DOHH2 (cell line): ENCODE results near the gene RND3.

Source experiments
- H3F3A ChIP-seq: fragments of 200-600 bp; sonication (generic), shearing (Covaris generic); 2 replicates; pipeline ENCODE4 v1.6.0; 2016; ENCODE audit warnings: antibody characterized with exemption, mild to moderate bottlenecking; ENCODE audit not compliant: control insufficient read depth, insufficient read depth
- H3K27ac ChIP-seq: fragments of 200-600 bp; sonication (generic); 2 replicates; pipeline ENCODE4 v1.5.1; 2014; ENCODE audit warnings: low read depth, mild to moderate bottlenecking, low read length, moderate library complexity
- H3K27me3 ChIP-seq: fragments of 200-600 bp; sonication (generic); 2 replicates; pipeline ENCODE4 v1.6.1; 2014; ENCODE audit warnings: mild to moderate bottlenecking, low read length, mixed read lengths; ENCODE audit not compliant: control insufficient read depth
- H3K36me3 ChIP-seq: fragments of 200-600 bp; sonication (generic); 2 replicates; pipeline ENCODE4 v1.6.1; 2014; ENCODE audit warnings: mild to moderate bottlenecking, low read length, moderate library complexity, mixed read lengths; ENCODE audit not compliant: control insufficient read depth
- H3K4me1 ChIP-seq: fragments of 200-600 bp; sonication (generic); 2 replicates; pipeline ENCODE4 v1.6.1; 2014; ENCODE audit warnings: mild to moderate bottlenecking, low read length, mixed read lengths; ENCODE audit not compliant: control insufficient read depth
- H3K4me2 ChIP-seq: fragments of 200-600 bp; sonication (generic); 2 replicates; pipeline ENCODE4 v1.6.0; 2014; ENCODE audit warnings: mild to moderate bottlenecking, low read length, moderate library complexity
- H3K4me3 ChIP-seq: fragments of 200-600 bp; sonication (generic); 2 replicates; pipeline ENCODE4 v1.5.1; 2014; ENCODE audit warnings: mild to moderate bottlenecking, low read length, mixed read lengths
- H3K79me2 ChIP-seq: fragments of 200-600 bp; sonication (generic); 2 replicates; pipeline ENCODE4 v1.6.1; 2014; ENCODE audit warnings: mild to moderate bottlenecking, low read length, mixed read lengths; ENCODE audit not compliant: control insufficient read depth
- H3K9me2 ChIP-seq: fragments of 200-600 bp; sonication (generic); replicated peaks from 2 replicates; pipeline ENCODE4 v1.6.1; 2014; ENCODE audit warnings: mild to moderate bottlenecking, low read length, mixed read lengths; ENCODE audit not compliant: control insufficient read depth
- H3K9me3 ChIP-seq: fragments of 200-600 bp; sonication (generic); 2 replicates; pipeline ENCODE4 v1.6.1; 2014; ENCODE audit warnings: antibody characterized with exemption, low read length, mixed read lengths; ENCODE audit not compliant: control insufficient read depth, insufficient read depth
- H4K20me1 ChIP-seq: fragments of 200-600 bp; sonication (generic); 2 replicates; pipeline ENCODE4 v1.6.0; 2014; ENCODE audit warnings: low read depth, mild to moderate bottlenecking, antibody characterized with exemption, low read length, moderate library complexity; ENCODE audit not compliant: control insufficient read depth, insufficient read depth
- CTCF ChIP-seq: fragments of 200-600 bp; sonication (generic); IDR thresholded peaks from one replicate; pipeline ENCODE4 v1.5.1; 2014; ENCODE audit warnings: antibody characterized with exemption, mild to moderate bottlenecking, low read depth, low read length; ENCODE audit not compliant: poor library complexity, severe bottlenecking
- EZH2phosphoT487 ChIP-seq: fragments of 200-600 bp; sonication (generic); IDR thresholded peaks from 2 replicates; pipeline ENCODE4 v1.6.1; 2017; ENCODE audit warnings: borderline replicate concordance, mild to moderate bottlenecking, antibody characterized with exemption, low read length, moderate library complexity, mixed read lengths

RND3 gene

DNA sequence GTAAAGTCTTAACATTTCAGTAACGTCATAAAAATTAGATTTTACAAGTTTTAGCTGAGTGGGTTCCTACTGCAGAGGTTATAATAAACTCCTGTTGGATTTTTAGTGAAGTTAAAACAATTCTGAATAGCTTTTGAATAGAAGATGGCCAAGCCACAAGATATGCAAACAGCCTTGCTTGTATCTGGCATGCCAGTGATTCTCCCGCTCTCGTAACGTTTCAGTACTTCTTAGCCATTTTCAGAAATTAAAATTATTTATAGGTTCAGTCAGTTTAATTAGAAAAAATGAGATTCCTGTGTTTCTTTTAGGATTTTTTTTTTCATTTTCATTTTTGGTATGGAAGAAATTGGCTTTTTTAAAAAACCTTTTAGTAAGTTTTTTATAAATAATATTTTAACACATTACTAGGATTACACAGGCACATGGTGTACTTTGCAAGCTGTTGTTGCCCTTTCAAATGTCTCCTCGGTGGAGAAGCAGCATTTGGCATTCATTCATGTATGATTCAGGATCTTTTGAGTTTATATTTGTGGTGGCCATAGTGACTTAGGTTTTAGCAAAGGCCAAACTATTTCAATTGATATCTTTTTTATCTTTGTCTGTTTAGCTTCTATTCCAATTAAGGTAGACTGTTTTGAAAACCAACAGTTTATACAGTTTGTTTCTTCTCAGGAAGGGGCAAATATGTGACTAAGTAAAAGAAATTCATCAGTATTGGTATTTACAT is 30.6 kb upstream of the RND3 start:
- Histone ChIP-seq H3K27ac (no peak overlapping the region), H3K79me2 (no peaks in the 10 kb centered on the region), H3K4me1 (no peaks in the 10 kb centered on the region), H4K20me1 (no peaks in the 10 kb centered on the region), H3K4me2 (no peak overlapping the region), H3K9me3 (no peaks in the 10 kb centered on the region), H3F3A (no peaks in the 10 kb centered on the region), H3K4me3 (no peak overlapping the region), H3K9me2 (no peaks in the 10 kb centered on the region), H3K36me3 (no peaks in the 10 kb centered on the region), H3K27me3 (no peaks in the 10 kb centered on the region)
- TF ChIP-seq CTCF (no peak), EZH2phosphoT487 (no peak)

- Histone ChIP-seq H4K20me1 (no peaks in the 10 kb centered on the region), H3F3A (no peaks in the 10 kb centered on the region), H3K4me3 (no peak overlapping the region), H3K4me1 (no peaks in the 10 kb centered on the region), H3K79me2 (no peaks in the 10 kb centered on the region), H3K27me3 (no peaks in the 10 kb centered on the region), H3K36me3 (no peaks in the 10 kb centered on the region), H3K9me2 (no peaks in the 10 kb centered on the region), H3K9me3 (no peaks in the 10 kb centered on the region), H3K4me2 (no peak overlapping the region), H3K27ac (no peak overlapping the region)
- TF ChIP-seq EZH2phosphoT487: no peak
- no peak for TF ChIP-seq CTCF
These were observed 26.2 kb upstream of the RND3 start for GRCh38 chr2:150513647-150514046.

DNA sequence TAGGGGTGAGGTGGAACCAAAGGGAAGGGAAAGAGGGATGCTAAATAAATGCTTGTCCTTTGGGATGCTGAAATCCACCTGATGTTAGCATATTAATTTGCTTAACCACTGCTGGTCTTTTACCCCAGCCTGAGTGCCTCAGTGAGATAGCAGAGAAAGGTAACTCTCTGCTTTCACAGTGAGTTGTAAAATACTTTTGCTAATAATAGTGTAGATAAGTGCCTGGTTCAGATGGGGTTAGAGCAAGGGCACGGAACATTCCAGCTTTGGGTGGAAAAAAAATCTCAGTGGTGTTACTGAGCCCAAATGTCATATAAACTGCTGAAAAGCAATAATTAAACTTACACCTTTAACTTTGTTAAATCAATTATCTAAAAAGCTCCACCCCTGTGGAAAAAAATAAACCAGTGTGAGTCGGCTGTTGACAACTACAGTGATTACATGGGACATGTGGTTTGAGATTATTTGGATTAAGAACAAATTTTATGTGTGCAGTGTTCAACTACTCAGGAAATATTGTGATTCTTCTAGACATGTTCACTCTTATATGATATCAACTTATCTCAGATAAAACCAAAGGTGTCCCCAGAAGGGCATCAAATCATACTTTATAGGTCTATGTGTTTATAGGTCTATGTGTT is 21.1 kb upstream of the RND3 start:
- no peaks in the 10 kb centered on the region for H3K79me2 ChIP-seq
- H3K4me3 ChIP-seq: no peak overlapping the region
- no peaks in the 10 kb centered on the region for H3F3A ChIP-seq
- H3K4me1 ChIP-seq: no peaks in the 10 kb centered on the region
- H3K27me3 ChIP-seq: no peaks in the 10 kb centered on the region
- TF ChIP-seq EZH2phosphoT487: no peak
- no peak for TF ChIP-seq CTCF
- no peaks in the 10 kb centered on the region for H3K9me2 ChIP-seq
- H3K36me3 ChIP-seq: no peaks in the 10 kb centered on the region
- no peak overlapping the region for H3K27ac ChIP-seq
- H3K4me2 ChIP-seq: no peak overlapping the region
- no peaks in the 10 kb centered on the region for H4K20me1 ChIP-seq
- no peaks in the 10 kb centered on the region for H3K9me3 ChIP-seq
